OCI-LY3 (cell line): ENCODE data around the gene PTPRN.

ENCODE experiments used
- H2AFZ ChIP-seq: fragments of 200-600, 300-600 bp; shearing (Covaris generic); 2 replicates; pipeline ENCODE4 v1.6.0; 2014; ENCODE audit warnings: antibody characterized with exemption, low read depth, low read length
- H3K27ac ChIP-seq: fragments of 200-600, 300-600 bp; sonication (generic); 2 replicates; pipeline ENCODE4 v1.5.1; 2014; ENCODE audit warnings: mild to moderate bottlenecking, low read length, moderate library complexity, mixed read lengths
- H3K27me3 ChIP-seq: fragments of 200-600, 300-600 bp; sonication (generic); 2 replicates; pipeline ENCODE4 v1.6.1; 2014; ENCODE audit warnings: low read depth, low read length, mixed read lengths
- H3K36me3 ChIP-seq: fragments of 200-600, 300-600 bp; sonication (generic); replicated peaks from 2 replicates; pipeline ENCODE3; 2014; ENCODE audit warnings: low read depth, low read length, mixed read lengths
- H3K4me1 ChIP-seq: fragments of 300-600, 200-600 bp; sonication (generic); 2 replicates; pipeline ENCODE4 v1.6.1; 2014; ENCODE audit warnings: low read length, mixed read lengths
- H3K4me2 ChIP-seq: fragments of 200-600, 300-600 bp; sonication (generic); 2 replicates; pipeline ENCODE4 v1.6.1; 2014; ENCODE audit warnings: low read length, mixed read lengths
- H3K4me3 ChIP-seq: fragments of 300-600, 200-600 bp; sonication (generic); 2 replicates; pipeline ENCODE4 v1.5.1; 2014; ENCODE audit warnings: antibody characterized with exemption, mild to moderate bottlenecking, low read length, moderate library complexity
- H3K79me2 ChIP-seq: fragments of 300-600, 200-600 bp; shearing (Covaris generic); 2 replicates; pipeline ENCODE4 v1.6.1; 2014; ENCODE audit warnings: mild to moderate bottlenecking, low read length, mixed read lengths
- H3K9ac ChIP-seq: fragments of 300-600, 200-600 bp; shearing (Covaris generic); 2 replicates; pipeline ENCODE4 v1.6.0; 2014; ENCODE audit warnings: mild to moderate bottlenecking, low read length, moderate library complexity
- H3K9me3 ChIP-seq: fragments of 200-600, 300-600 bp; shearing (Covaris generic); 2 replicates; pipeline ENCODE4 v1.6.1; 2014; ENCODE audit warnings: low read length, mixed read lengths; ENCODE audit not compliant: insufficient read depth
- H4K20me1 ChIP-seq: fragments of 200-600, 300-600 bp; sonication (generic); 2 replicates; pipeline ENCODE4 v1.6.1; 2016; ENCODE audit warnings: low read length, mixed read lengths; ENCODE audit not compliant: insufficient read depth
- EZH2phosphoT487 ChIP-seq: fragments of 200-600 bp; shearing (Covaris generic); IDR thresholded peaks from 2 replicates; pipeline ENCODE4 v1.6.1; 2018; ENCODE audit warnings: antibody characterized with exemption, mixed run types, low read depth
- TF ChIP-seq, protein P1 (sequence below): fragments of 200-600, 300-600 bp; sonication (generic); IDR thresholded peaks from 2 replicates; pipeline ENCODE4 v1.5.1; 2014; ENCODE audit warnings: antibody characterized with exemption, low read length, low read depth

The PTPRN gene

DNA sequence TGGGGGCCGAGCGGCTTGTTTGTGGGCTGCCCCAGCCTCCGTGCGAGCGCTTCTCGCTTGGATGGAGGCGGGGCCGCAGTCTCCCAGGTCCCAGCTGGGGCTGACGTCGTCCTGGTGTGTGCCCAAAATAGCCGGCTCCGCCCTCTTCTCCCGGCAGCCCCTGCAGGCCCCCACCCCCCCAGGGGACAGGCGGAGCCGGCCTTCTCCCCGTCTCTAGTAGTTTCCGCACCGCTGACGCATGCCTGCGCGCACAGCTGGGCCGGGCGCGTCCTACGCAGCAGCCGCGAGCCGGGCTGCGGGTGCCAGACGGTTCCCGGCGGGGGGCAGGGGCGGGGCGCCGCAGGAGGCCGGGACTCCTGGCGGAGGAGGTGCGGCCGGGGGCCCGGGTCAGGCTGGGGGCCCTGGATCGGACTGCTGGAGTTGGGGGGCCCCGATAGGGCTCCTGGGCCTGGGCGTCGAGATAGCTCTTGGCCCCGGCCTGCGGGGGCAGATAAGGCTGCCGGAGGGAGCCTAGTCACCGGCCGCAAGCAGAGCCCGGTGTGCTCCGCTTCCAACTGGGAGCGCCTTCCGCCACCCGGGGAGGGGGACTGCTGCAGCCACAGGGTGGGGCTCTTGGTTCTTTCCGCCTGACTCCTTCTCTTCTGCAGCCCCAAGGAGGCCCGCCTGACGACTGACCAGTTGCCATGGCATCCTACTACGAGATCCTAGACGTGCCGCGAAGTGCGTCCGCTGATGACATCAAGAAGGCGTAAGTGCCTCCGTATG, 29.9 kb downstream of the PTPRN start, which contains the start of gene DNAJB2:
Gene DNAJB2 (plus strand): TSS at position 216 of the 765 bp plus-strand sequence. CDS start 468 bp downstream, at position 684.
- Histone ChIP-seq H2AFZ (peak within 1 kb of the TSS; percentile 82), H3K9me3 (no peaks in the 10 kb centered on the region), H3K36me3 (peaks cover 3% of the 10 kb centered on the region), H3K4me1 (peaks cover 11% of the 10 kb centered on the region), H3K4me2 (peak within 1 kb of the TSS; percentile 96), H3K4me3 (peak within 1 kb of the TSS; percentile 90), H3K27ac (peak within 1 kb of the TSS; percentile 90), H3K79me2 (no peaks in the 10 kb centered on the region), H3K27me3 (no peaks in the 10 kb centered on the region), H4K20me1 (no peaks in the 10 kb centered on the region), H3K9ac (peak within 1 kb of the TSS; percentile 88)
- no peak for TF ChIP-seq EZH2phosphoT487
- TF ChIP-seq, protein P1, sequence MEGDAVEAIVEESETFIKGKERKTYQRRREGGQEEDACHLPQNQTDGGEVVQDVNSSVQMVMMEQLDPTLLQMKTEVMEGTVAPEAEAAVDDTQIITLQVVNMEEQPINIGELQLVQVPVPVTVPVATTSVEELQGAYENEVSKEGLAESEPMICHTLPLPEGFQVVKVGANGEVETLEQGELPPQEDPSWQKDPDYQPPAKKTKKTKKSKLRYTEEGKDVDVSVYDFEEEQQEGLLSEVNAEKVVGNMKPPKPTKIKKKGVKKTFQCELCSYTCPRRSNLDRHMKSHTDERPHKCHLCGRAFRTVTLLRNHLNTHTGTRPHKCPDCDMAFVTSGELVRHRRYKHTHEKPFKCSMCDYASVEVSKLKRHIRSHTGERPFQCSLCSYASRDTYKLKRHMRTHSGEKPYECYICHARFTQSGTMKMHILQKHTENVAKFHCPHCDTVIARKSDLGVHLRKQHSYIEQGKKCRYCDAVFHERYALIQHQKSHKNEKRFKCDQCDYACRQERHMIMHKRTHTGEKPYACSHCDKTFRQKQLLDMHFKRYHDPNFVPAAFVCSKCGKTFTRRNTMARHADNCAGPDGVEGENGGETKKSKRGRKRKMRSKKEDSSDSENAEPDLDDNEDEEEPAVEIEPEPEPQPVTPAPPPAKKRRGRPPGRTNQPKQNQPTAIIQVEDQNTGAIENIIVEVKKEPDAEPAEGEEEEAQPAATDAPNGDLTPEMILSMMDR: no peak

DNA sequence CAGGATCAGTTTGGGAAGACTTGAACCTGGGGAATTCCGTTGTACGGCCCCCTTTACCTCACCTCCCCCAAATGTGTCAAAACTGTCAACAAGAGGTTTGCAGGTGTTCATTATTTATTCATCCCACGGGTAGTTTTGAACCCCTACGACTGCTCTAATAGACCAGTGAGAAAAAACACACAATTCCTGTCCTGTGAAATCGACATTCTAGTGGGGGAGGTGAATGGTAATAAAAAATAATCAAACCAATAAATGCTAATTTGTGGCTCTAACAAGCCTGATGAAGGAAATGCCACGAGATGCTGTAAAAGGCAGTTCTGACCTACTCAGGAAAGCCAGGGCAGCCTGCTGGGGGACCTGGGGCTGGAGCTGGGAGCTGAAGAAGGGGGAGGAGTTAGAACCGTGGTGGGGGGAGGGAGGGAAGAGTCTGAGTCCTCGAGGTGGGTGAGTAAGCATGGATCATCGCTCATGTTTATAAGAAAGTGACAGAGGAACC, 30.5 kb downstream of the PTPRN start:
- Histone ChIP-seq H3K4me3 (peak overlapping the region; percentile 90), H3K27ac (peak overlapping the region; percentile 90), H3K36me3 (peaks cover 3% of the 10 kb centered on the region), H3K4me1 (peaks cover 11% of the 10 kb centered on the region), H3K79me2 (no peaks in the 10 kb centered on the region), H2AFZ (no peak overlapping the region), H3K9me3 (no peaks in the 10 kb centered on the region), H3K27me3 (no peaks in the 10 kb centered on the region), H3K4me2 (peak overlapping the region; percentile 96), H3K9ac (peak overlapping the region; percentile 85), H4K20me1 (no peaks in the 10 kb centered on the region)
- TF ChIP-seq, protein P1: no peak
- TF ChIP-seq EZH2phosphoT487: no peak

DNA sequence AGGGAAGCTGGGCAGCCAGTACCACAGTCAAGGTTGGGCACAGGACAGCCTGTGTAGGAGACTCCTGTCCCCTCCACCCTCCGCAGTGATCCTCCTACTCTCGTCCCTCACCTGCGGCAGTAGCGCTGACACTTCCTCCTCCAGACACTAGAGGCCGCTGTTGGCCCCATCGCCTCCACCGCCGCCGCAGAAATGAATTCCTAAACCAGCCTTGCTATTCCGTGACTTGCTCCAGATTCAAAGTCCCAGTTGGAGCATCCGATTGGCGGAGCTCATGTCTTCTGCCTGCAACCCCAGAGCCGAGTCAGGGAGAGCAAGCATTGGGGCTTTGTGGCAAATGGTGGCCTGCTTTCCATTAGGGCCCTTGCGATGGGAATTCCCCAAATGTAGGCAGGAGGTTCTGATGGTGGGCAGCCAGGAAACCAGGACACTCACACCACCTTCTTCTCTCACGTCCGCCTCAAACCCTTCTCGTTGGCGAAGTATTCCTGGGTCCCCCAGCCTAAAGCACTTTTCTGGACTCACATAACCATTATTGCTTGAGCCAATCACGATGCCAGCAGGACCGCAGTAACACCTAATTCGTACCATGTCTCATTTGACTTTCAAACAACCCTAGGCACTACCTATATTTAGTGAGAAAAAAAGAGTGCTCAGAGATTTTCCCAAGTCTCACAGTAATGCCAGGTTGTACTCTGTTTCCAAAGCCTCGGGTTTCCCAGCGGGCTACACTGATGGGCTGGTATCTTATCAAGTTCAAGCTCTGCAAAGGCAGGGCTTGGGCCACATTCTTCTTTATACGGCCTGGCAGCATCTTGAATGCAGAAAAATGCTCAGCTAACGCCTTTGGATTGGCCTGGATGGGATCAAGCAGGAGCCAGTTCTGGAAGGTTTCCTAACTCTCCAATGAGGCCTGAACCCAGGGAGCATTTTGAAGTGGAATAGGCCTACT, 31.2 kb downstream of the PTPRN start:
- no peaks in the 10 kb centered on the region for H4K20me1 ChIP-seq
- no peaks in the 10 kb centered on the region for H3K27me3 ChIP-seq
- H3K9me3 ChIP-seq: no peaks in the 10 kb centered on the region
- H2AFZ ChIP-seq: peak overlapping the region; percentile 82
- peak overlapping the region; percentile 90 for H3K27ac ChIP-seq
- no peaks in the 10 kb centered on the region for H3K79me2 ChIP-seq
- peaks cover 11% of the 10 kb centered on the region for H3K4me1 ChIP-seq
- H3K36me3 ChIP-seq: peaks cover 3% of the 10 kb centered on the region
- H3K4me3 ChIP-seq: peak overlapping the region; percentile 90
- H3K9ac ChIP-seq: peak overlapping the region; percentile 85
- TF ChIP-seq, protein P1: peak; percentile 81
- no peak for TF ChIP-seq EZH2phosphoT487
- H3K4me2 ChIP-seq: peak overlapping the region; percentile 96
